K562 (cell line): ENCODE data around the gene SLC1A4. TPM values are rescaled to one million over a fixed set of nuclear protein-coding genes. Genes with fewer than 3 reads are reported as not detected.

ENCODE experiments used
- ATAC-seq: fragments of 200-7000 bp; cut with Tn5 transposase; 3 replicates; pipeline ENCODE4 v1.9.1; 2020; ENCODE audit warnings: moderate library complexity
- BruUV-seq: library from RNA; stranded (reverse); fragments of 400-500 nt; replicated peaks from 2 replicates; lab custom pipeline; 2021; lab: Mats Ljungman, UMichigan
- CTCF ChIA-PET: fragments of 300-600 bp; formaldehyde crosslinking; extraction: SDS; loops from one replicate; lab custom pipeline; 2021; ENCODE audit warnings: low intra/inter-chr PET ratio; lab: Yijun Ruan, JAX
- POLR2A ChIA-PET: fragments of 300-600, 350-650 bp; sonication (Branson Sonifier 250); formaldehyde crosslinking; extraction: SDS; loops from one replicate; lab custom pipeline; 2021; ENCODE audit warnings: antibody characterized with exemption, inconsistent platforms; lab: Yijun Ruan, JAX
- DNase-seq, 4 experiments: peaks; one replicate each; pipeline versions ENCODE4 v3.0.0 to v3.0.0-alpha.2; 2011 to 2018; ENCODE audit warnings: low spot score in 3 of 4, mixed read lengths in 3 of 4; ENCODE audit errors: extremely low read depth in 1 of 4
- FAIRE-seq: peaks from 2 replicates; lab custom pipeline; 2011; peaks lifted over from hg19 to GRCh38; lab: Jason Lieb, UNC
- H2AFZ ChIP-seq: 2 replicates; pipeline ENCODE4 v1.6.0; 2011; ENCODE audit warnings: low read depth, low read length, control low read depth, inconsistent platforms
- H3K27ac ChIP-seq: fragments of 200-600 bp; 3 replicates; pipeline ENCODE4 v1.8.0; 2011; ENCODE audit warnings: low read depth, mild to moderate bottlenecking, control low read depth, inconsistent platforms, low read length, moderate library complexity, mixed read lengths; ENCODE audit errors: extremely low read depth
- H3K27me3 ChIP-seq, 2 experiments: fragments of 300-600 bp in 1 of 2; 2 replicates in 1 of 2; 3 replicates in 1 of 2; pipeline versions ENCODE4 v1.6.0 to v1.8.0; 2011; ENCODE audit warnings: inconsistent platforms in 2 of 2, low read length in 2 of 2, mild to moderate bottlenecking in 1 of 2, mixed read lengths in 1 of 2, moderate library complexity in 1 of 2; ENCODE audit not compliant: control insufficient read depth in 2 of 2, insufficient read depth in 2 of 2
- H3K36me3 ChIP-seq: fragments of 300-600 bp; 3 replicates; pipeline ENCODE4 v1.8.0; 2011; ENCODE audit warnings: mild to moderate bottlenecking, low read length, inconsistent platforms; ENCODE audit not compliant: control insufficient read depth, insufficient read depth
- H3K4me1 ChIP-seq, 2 experiments: fragments of 200-600 bp in 1 of 2; replicated peaks in 1 of 2; 2 replicates in 1 of 2; 3 replicates in 1 of 2; pipeline versions ENCODE4 v1.5.1 to v1.8.0; 2011; ENCODE audit warnings: inconsistent platforms in 2 of 2, low read length in 2 of 2, mild to moderate bottlenecking in 1 of 2, mixed read lengths in 1 of 2, moderate library complexity in 1 of 2; ENCODE audit not compliant: control insufficient read depth in 2 of 2, insufficient read depth in 2 of 2
- H3K4me2 ChIP-seq: 2 replicates; pipeline ENCODE4 v1.6.1; 2011; ENCODE audit warnings: low read length, control low read depth, inconsistent platforms, mixed read lengths; ENCODE audit not compliant: insufficient read depth
- H3K4me3 ChIP-seq: fragments of 200-600 bp; sonication (generic), shearing (Covaris generic); 2 replicates; pipeline ENCODE4 v1.5.1; 2016; ENCODE audit warnings: control low read depth, inconsistent platforms
- H3K79me2 ChIP-seq: fragments of 200-600 bp; 3 replicates; pipeline ENCODE4 v1.8.0; 2011; ENCODE audit warnings: low read length, inconsistent platforms; ENCODE audit not compliant: control insufficient read depth, insufficient read depth
- H3K9ac ChIP-seq, 2 experiments: 2 replicates each; pipeline versions ENCODE4 v1.6.0 to v1.6.1; 2011; ENCODE audit warnings: low read depth in 2 of 2, low read length in 2 of 2, control low read depth in 1 of 2, inconsistent platforms in 1 of 2, mild to moderate bottlenecking in 1 of 2, mixed read lengths in 1 of 2; ENCODE audit not compliant: insufficient read depth in 1 of 2
- H3K9me1 ChIP-seq: one replicate; pipeline ENCODE4 v1.6.0; 2011; ENCODE audit warnings: inconsistent platforms, mild to moderate bottlenecking, low read length, moderate library complexity; ENCODE audit not compliant: control insufficient read depth, insufficient read depth
- H3K9me3 ChIP-seq: replicated peaks from 2 replicates; pipeline ENCODE4 v1.5.1; 2011; ENCODE audit warnings: low read depth, low read length, inconsistent platforms; ENCODE audit not compliant: control insufficient read depth, insufficient read depth
- H4K20me1 ChIP-seq: replicated peaks from 2 replicates; pipeline ENCODE4 v1.6.1; 2011; ENCODE audit warnings: low read length, inconsistent platforms, mixed read lengths; ENCODE audit not compliant: control insufficient read depth, insufficient read depth
- CTCF ChIP-seq, 3 experiments: IDR thresholded peaks in 2 of 3; conservative IDR thresholded peaks in 1 of 3; 2 replicates each; pipeline ENCODE4 v1.5.1; 2011 to 2012; ENCODE audit warnings: low read length in 3 of 3, mild to moderate bottlenecking in 3 of 3, control low read depth in 2 of 3, improper control_type of control experiment in 1 of 3, inconsistent platforms in 1 of 3, low read depth in 1 of 3, mixed read lengths in 1 of 3, moderate library complexity in 1 of 3; ENCODE audit not compliant: insufficient read depth in 2 of 3
- HIVEP1 ChIP-seq: fragments of 250-450 bp; sonication (Bioruptor Pico); IDR thresholded peaks from 2 replicates; pipeline ENCODE4 v1.4.0; 2020; ENCODE audit warnings: mild to moderate bottlenecking
- PTBP1 ChIP-seq: fragments of 200-400 bp; formaldehyde crosslinking; IDR thresholded peaks from 2 replicates; pipeline ENCODE4 v1.6.1; 2017; ENCODE audit warnings: low read depth, low read length
- RBM17 ChIP-seq: fragments of 200-400 bp; formaldehyde crosslinking; IDR thresholded peaks from 2 replicates; pipeline ENCODE4 v1.6.1; 2017; ENCODE audit warnings: low read depth, mild to moderate bottlenecking, low read length, borderline replicate concordance
- ZNF146 ChIP-seq: IDR thresholded peaks from one replicate; pipeline ENCODE4 v1.6.1; 2018; ENCODE audit warnings: missing compliant biosample characterization; ENCODE audit not compliant: unreplicated experiment
- ZNF57 ChIP-seq: fragments of 450-650 bp; formaldehyde crosslinking; IDR thresholded peaks from 2 replicates; pipeline ENCODE4 v1.4.0; 2020; ENCODE audit warnings: mild to moderate bottlenecking, moderate library complexity
- WGBS: fragments of 100-300 bp; shearing (Covaris generic); methylation state at CpG from one replicate; pipeline ENCODE4 v1.1.6; 2016; ENCODE audit warnings: low coverage, mixed read lengths; ENCODE audit not compliant: insufficient coverage; ENCODE audit errors: missing lambda C conversion rate; 5-methylcytosine and 5-hydroxymethylcytosine counted together
- in situ Hi-C: fragments of 300-500 bp; cut with MboI; formaldehyde crosslinking; loops from 4 replicates; pipeline ENCODE4 v1.15.0; 2018; ENCODE audit warnings: inconsistent platforms, mixed read lengths
- intact Hi-C: fragments of 100-400 bp; cut with micrococcal nuclease; formaldehyde crosslinking; loops from 2 replicates; pipeline ENCODE4 v1.14.2; 2022
- polyA plus RNA-seq, 8 experiments: library from polyadenylated mRNA; depleted of rRNA in 4 of 8; stranded (reverse) in 5 of 8; unstranded in 3 of 8; fragments of >200 nt; fragmentation: Nextera tagmentation in 2 of 8; fragmentation: Illumina TruSeq in 1 of 8; extraction: Ambion mirVana in 2 of 8; extraction: Trizol in 1 of 8; gene quantifications; 2 replicates each; pipeline versions ENCODE4 v1.2.1 to v1.2.3, GENCODE V29; 2011 to 2014; ENCODE audit warnings: inconsistent platforms in 1 of 8, missing spikeins in 1 of 8
- total RNA-seq, 7 experiments: library from RNA; depleted of rRNA in 6 of 7; stranded (reverse); fragments of >200 nt in 6 of 7; fragmentation: Illumina TruSeq in 2 of 7; extraction: Trizol in 2 of 7; gene quantifications; 2 replicates each; pipeline versions ENCODE4 v1.2.1 to v1.2.3, GENCODE V29; 2011 to 2021; ENCODE audit warnings: low replicate concordance in 1 of 7
- TF ChIP-seq, protein P1 (sequence below), 2 experiments: fragments of 450-650 bp; IDR thresholded peaks; 2 replicates each; pipeline ENCODE4 v1.6.1; 2018; ENCODE audit warnings: mild to moderate bottlenecking in 2 of 2, low read depth in 1 of 2; ENCODE audit not compliant: partially characterized antibody in 2 of 2
- TF ChIP-seq, protein P2 (sequence below): fragments of 450-650 bp; IDR thresholded peaks from 2 replicates; pipeline ENCODE4 v1.6.1; 2016; ENCODE audit warnings: mild to moderate bottlenecking

Gene SLC1A4
- total and polyA plus RNA-seq, 9 of the 15 experiments (the other 6 are each of a cell fraction or from before 2014, with no cell fraction given) = 4.4 to 24.0 (median 10.9) TPM

- H3K9me3 ChIP-seq = no peaks in the 10 kb centered on the region
- FAIRE-seq (no peak), DNase-seq (no peak), ATAC-seq (peak; percentile 51)
- no peak overlapping the region for H3K27ac ChIP-seq
- POLR2A ChIA-PET = interaction anchor here (0.6 to 1.3 kb wide), 5 partner anchors 9 to 27 kb away, joined by 3 to 4 read pairs (median 3); no protein-coding TSS in a partner anchor
- no peak overlapping the region; a peak in 1 of 4 replicates for H3K9ac ChIP-seq
- H3K9me1 ChIP-seq = no peaks in the 10 kb centered on the region
- no TSS peak for BruUV-seq
- intact Hi-C loops (no loop called here), in situ Hi-C loops (no loop called here)
- CTCF ChIA-PET = no interaction called here
- 20% methylated on average over 1 of the region's 1 CpG for whole genome bisulfite sequencing
- no peaks in the 10 kb centered on the region for H3K79me2 ChIP-seq
- H3K4me2 ChIP-seq = no peak overlapping the region
- no peak for TF ChIP-seq PTBP1
- 0 out of 6 replicates have a peak, but pooled peaks of 1 of the 3 experiments have one; percentile 6 for TF ChIP-seq CTCF (IDR thresholded peaks at IDR 0.05 in 2 of 3, conservative IDR thresholded peaks at IDR 0.05 in 1 of 3; ENCODE audit: insufficient read depth in 2 of 3, low read depth in 1 of 3, low read length in 3 of 3)
- TF ChIP-seq ZNF57 (CRISPR knock-in tag) = no peak
- TF ChIP-seq ZNF146 (CRISPR knock-in tag) = no peak
- TF ChIP-seq HIVEP1 = no peak
- TF ChIP-seq, protein P1, sequence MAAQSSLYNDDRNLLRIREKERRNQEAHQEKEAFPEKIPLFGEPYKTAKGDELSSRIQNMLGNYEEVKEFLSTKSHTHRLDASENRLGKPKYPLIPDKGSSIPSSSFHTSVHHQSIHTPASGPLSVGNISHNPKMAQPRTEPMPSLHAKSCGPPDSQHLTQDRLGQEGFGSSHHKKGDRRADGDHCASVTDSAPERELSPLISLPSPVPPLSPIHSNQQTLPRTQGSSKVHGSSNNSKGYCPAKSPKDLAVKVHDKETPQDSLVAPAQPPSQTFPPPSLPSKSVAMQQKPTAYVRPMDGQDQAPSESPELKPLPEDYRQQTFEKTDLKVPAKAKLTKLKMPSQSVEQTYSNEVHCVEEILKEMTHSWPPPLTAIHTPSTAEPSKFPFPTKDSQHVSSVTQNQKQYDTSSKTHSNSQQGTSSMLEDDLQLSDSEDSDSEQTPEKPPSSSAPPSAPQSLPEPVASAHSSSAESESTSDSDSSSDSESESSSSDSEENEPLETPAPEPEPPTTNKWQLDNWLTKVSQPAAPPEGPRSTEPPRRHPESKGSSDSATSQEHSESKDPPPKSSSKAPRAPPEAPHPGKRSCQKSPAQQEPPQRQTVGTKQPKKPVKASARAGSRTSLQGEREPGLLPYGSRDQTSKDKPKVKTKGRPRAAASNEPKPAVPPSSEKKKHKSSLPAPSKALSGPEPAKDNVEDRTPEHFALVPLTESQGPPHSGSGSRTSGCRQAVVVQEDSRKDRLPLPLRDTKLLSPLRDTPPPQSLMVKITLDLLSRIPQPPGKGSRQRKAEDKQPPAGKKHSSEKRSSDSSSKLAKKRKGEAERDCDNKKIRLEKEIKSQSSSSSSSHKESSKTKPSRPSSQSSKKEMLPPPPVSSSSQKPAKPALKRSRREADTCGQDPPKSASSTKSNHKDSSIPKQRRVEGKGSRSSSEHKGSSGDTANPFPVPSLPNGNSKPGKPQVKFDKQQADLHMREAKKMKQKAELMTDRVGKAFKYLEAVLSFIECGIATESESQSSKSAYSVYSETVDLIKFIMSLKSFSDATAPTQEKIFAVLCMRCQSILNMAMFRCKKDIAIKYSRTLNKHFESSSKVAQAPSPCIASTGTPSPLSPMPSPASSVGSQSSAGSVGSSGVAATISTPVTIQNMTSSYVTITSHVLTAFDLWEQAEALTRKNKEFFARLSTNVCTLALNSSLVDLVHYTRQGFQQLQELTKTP (IDR thresholded peaks at IDR 0.05; ENCODE audit: low read depth in 1 of 2, partially characterized antibody in 2 of 2) = no peak
- TF ChIP-seq, protein P2, sequence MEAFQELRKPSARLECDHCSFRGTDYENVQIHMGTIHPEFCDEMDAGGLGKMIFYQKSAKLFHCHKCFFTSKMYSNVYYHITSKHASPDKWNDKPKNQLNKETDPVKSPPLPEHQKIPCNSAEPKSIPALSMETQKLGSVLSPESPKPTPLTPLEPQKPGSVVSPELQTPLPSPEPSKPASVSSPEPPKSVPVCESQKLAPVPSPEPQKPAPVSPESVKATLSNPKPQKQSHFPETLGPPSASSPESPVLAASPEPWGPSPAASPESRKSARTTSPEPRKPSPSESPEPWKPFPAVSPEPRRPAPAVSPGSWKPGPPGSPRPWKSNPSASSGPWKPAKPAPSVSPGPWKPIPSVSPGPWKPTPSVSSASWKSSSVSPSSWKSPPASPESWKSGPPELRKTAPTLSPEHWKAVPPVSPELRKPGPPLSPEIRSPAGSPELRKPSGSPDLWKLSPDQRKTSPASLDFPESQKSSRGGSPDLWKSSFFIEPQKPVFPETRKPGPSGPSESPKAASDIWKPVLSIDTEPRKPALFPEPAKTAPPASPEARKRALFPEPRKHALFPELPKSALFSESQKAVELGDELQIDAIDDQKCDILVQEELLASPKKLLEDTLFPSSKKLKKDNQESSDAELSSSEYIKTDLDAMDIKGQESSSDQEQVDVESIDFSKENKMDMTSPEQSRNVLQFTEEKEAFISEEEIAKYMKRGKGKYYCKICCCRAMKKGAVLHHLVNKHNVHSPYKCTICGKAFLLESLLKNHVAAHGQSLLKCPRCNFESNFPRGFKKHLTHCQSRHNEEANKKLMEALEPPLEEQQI = no peak
- TF ChIP-seq RBM17 = no peak
- H3K4me1 ChIP-seq = no peaks in the 10 kb centered on the region
- H4K20me1 ChIP-seq = no peaks in the 10 kb centered on the region
- H3K4me3 ChIP-seq = no peak overlapping the region
- H3K27me3 ChIP-seq = peaks cover 23 to 26% of the 10 kb centered on the region in 2 experiments
- H3K36me3 ChIP-seq = no peaks in the 10 kb centered on the region
- H2AFZ ChIP-seq = no peak overlapping the region
Observed at GRCh38 chr2:64963719-64964118, 25.5 kb upstream of the SLC1A4 start.
